ENCODE results near the gene RPL3.

- no peak for TF ChIP-seq YY1 (IDR thresholded peaks at IDR 0.05; ENCODE audit: insufficient read depth, insufficient read length)
- TF ChIP-seq ZNF274 (IDR thresholded peaks at IDR 0.05; ENCODE audit: low read depth, low read length), result no peak
- TF ChIP-seq SUZ12 (IDR thresholded peaks at IDR 0.05; ENCODE audit: extremely low read depth, insufficient read depth, insufficient read length), result no peak
Measured at GRCh38 chr22:39299829-39300178, 19.6 kb downstream of the RPL3 start.

Data from NT2/D1 (cell line).